ENCODE measurements around the gene GOLGA6L1. TPM values are rescaled to one million over a fixed set of nuclear protein-coding genes. Genes with fewer than 3 reads are reported as not detected.

GOLGA6L1 gene, protein sequence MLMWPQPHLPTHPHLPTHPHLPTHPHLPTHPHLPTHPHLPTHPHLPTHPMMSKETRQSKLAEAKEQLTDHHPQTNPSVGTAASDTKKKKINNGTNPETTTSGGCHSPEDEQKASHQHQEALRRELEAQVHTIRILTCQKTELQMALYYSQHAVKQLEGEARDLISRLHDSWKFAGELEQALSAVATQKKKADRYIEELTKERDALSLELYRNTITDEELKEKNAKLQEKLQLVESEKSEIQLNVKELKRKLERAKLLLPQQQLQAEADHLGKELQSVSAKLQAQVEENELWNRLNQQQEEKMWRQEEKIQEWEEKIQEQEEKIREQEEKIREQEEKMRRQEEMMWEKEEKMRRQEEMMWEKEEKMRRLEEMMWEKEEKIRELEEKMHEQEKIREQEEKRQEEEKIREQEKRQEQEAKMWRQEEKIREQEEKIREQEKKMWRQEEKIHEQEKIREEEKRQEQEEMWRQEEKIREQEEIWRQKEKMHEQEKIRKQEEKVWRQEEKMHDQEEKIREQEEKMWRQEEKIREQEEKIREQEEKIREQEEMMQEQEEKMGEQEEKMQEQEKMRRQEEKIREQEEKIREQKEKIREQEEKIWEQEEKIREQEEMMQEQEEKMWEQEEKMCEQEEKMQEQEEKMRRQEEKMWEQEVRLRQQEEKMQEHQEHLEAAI
- total RNA-seq: not detected in 2 replicates

DNA sequence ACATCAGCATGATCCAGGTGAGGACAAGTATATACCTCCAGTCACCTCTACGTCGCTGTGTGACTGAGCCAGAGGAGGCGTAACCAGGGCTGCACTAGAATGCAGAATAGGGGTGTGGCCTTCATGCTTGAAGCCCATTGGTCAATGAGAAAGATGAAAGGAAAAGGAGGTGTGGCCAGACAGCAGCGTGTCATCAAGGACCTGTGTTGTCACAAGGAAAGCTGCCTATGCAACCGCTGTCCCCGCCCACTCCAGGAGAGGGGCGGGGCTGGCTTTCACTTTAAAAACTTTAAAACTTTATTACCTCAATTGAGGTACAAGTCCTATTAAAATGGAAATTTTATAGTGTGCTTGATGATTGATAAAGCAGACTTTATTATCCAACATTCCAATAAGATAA lies at the start of gene GOLGA6L1:
TSS of gene GOLGA6L1 (minus strand) at position 101 of the 400 bp plus-strand sequence. CDS start at position 10, 91 bp downstream.

Other genes starting within 250 kb of the GOLGA6L1 start
- 50.6 and 113 TPM in 2 replicates for gene CYFIP1, start 156.5 kb downstream of the GOLGA6L1 start, total RNA-seq
- 10.3 and 21.1 TPM in 2 replicates for gene TUBGCP5, start 97.3 kb downstream of the GOLGA6L1 start, total RNA-seq
- gene GOLGA6L26, start 197.4 kb upstream of the GOLGA6L1 start, total RNA-seq: not detected in 2 replicates
- under 0.01 TPM in 1 of 2 replicates, not detected in the other for gene GOLGA8S, start 217.9 kb upstream of the GOLGA6L1 start, total RNA-seq

Data from nasal cavity respiratory epithelium epithelial cell of viscerocranial mucosa (primary cell).